Fibroblast of peridontal ligament (primary cell): ENCODE measurements around the gene PRPF18.
"Not testable (repeated sequence)": the region's sequence is repeated elsewhere in the genome, so short reads cannot be mapped to it uniquely, and the experiment has no call there.

Experiments used
- DNase-seq: peaks from one replicate; pipeline ENCODE4 v3.0.0-alpha.2; 2010; ENCODE audit errors: extremely low read depth

Gene PRPF18, protein sequence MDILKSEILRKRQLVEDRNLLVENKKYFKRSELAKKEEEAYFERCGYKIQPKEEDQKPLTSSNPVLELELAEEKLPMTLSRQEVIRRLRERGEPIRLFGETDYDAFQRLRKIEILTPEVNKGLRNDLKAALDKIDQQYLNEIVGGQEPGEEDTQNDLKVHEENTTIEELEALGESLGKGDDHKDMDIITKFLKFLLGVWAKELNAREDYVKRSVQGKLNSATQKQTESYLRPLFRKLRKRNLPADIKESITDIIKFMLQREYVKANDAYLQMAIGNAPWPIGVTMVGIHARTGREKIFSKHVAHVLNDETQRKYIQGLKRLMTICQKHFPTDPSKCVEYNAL

GRCh38 chr10:13586676-13587355 lies at the start of gene PRPF18:
Gene PRPF18 (plus strand): TSS chr10:13586965. CDS start chr10:13587087, 122 bp downstream.
- DNase-seq: peak; percentile 90

DNA sequence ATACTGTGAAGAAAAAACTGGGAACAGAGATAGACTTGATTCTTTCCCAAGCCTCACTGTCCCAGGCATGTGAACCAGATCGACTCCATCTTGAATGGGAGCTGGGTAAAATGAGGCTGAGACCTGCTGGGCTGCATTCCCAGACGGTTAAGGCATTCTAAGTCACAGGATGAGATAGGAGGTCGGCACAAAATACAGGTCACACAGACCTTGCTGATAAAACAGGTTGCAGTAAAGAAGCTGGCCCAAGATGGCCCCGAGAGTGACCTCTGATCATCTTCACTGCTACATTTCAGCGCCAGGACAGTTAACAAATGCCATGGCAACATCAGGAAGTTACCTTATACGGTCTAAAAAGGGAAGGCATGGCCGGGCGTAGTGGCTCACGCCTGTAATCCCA lies 48.8 kb upstream of the PRPF18 start:
- not testable (repeated sequence) for DNase-seq

GRCh38 chr10:13542533-13542932 lies 44.2 kb upstream of the PRPF18 start:
- no peak for DNase-seq

DNA sequence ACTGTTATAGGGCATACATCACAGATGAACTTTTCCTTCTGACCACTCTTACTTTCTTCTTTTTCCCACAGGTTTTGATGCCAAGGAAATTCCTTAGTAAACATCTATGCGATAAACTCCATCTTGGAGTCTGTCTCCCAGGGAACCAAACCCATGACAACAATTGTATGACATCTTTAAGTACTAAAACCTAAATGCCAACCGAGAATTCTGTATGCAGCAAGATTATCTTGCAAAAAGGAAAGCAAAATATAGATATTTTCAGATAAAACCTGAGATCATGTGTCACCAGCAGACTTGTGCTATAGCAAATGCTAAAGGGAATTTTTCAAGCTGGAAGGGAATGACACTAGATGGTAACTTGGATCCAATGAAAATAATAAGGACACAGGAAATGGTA lies 36.0 kb upstream of the PRPF18 start:
- no peak for DNase-seq

DNA sequence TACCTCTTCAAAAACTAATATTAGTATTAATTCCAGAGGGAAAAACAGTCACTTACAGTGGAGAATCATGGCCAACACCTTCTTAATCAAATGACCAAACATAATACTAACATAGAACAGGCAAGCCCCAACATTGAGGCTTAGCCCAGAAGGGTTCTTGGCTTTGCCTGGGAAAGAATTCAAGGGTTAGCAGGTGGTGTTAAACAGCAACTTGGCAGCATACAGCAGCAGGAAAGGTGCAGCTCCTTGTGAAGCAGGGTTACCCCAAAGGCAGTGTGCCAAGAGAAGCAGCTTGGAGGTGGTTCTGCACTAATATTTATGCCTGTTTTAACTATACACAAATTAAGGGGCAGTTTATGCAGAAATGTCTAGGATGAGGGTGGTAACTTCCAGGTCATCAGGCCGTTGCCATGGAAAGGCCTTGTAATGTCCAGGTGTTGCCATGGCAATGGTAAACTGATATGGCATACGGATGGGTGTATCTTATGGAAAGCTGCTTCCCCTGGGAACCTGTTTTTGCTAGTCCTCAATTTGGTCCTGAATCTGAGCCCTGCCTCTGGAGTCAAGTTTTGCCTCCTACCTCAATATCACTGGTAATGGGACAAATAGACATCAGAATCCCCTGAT lies 30.8 kb upstream of the PRPF18 start:
- DNase-seq: no peak

DNA sequence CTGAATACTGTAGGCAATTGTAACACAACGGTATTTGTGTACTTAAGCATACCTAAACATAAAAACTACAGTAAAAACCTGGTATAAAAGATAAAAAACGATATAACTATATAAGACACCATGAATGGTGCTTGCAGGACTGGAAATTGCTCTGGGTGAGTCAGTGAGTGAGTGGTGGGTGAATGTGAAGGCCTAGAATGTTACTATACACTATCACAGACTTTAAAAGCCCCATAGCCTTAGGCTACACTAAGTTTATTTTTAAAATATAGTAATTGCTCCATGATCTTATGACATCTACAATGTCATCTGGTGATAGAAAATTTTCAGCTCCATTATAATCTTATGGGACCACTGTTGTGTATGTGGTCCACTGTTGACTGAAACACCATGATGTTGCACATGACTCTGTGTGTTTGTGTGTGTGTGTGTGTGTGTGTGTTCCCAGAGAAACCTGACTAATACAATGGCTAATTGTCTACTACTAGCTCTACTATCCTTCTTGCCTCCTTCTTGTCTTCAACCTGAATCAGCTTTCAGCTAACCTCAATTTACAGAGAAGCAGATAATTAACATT lies 27.6 kb upstream of the PRPF18 start:
- no peak for DNase-seq

DNA sequence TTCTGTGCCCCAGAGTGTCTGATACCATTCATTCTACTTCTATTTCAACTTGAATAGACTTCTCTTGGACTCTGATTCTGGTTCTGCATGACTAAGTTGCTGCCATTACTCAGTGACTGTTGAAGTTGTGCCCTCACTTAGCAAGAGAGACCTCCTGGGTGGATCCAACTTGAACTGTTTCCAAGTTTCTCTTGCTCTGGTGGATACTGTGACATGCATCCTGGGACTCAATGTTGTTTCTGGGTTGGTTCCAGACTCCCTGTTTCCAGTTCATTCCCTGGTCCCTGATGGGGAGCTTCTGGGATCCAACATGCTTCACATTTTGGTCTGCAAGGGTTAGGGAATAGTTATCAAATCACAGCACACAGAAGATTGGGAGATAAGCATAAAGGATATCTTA lies 26.2 kb upstream of the PRPF18 start:
- peak; percentile 53 for DNase-seq

DNA sequence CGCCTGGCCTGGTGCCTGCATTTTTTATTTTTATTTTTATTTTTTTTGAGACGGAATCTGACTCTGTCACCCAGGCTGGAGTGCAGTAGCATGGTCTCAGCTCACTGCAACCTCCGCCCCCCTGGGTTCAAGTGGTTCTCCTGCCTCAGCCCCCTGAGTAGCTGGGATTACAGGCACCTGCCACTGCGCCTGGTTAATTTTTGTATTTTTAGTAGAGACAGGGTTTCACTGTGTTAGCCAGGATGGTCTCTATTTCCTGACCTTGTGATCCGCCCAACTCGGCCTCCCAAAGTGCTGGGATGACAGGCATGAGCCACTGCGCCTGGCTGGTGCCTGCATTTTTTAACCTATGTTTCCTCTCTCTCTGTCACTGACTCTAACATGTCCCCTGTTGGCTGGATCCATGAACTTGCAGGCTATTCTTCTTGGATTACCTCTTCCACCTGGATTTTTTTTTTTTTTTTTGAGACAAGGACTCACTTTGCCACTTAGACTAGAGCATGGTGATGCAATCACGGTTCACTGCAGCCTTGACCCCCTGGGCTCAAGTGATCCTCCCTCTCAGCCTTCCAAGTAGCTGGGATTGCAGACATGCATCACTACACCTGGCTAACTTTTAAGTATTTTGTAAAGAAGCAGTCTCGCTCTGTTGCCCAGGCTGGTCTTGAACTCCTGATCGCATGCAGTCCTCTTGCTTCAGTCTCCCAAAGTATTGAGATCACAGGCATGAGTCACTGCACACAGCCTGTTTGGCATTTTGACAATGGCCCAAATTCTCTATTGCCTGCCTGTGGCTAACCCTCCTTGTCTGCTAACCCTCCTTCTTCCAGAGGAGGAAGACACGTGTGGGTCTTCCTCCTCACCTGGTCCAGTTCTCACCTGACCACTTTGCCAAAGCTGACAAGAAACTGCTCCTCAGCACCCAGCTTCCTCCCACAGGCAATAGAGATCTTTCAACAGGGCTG lies 23.0 kb upstream of the PRPF18 start:
- peak; percentile 8 for DNase-seq

DNA sequence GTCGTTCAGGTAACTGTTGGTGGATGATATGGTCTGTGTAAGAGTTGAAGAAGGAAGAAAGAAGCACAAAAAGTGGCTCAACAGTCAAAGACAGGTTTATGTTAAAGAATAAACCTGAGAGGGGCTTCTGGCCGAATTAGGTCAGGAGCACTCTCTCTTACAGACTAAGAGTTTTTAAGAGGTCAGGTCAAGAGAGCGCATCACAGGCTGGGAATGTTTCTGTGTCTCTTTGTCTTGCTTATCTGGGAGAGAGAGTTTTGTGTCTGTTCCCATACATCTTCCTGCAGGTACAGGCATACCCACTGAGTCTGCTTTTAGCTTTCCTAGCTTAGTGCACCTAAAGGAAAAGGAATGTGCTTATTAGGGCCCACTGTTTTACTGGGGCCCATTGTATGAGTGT lies 22.2 kb upstream of the PRPF18 start:
- no peak for DNase-seq

DNA sequence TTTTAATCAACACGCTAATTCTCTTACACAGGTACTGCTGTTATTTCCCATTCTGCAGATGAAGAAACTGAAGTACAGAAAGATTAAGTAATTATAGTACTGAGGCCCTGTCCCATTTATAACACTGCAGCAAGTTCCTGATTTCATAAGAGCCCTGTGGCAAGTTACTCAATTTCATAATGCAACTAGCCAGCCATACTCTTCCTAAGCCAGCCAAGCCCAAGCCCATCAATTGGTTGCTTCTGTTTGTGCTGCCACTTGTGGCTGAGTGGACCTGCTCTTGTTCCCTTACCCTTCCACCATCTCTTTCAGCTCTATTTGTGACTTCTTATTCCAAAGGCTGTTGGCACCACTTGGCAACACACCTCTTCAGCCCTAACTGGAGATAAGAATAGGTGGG lies 19.7 kb upstream of the PRPF18 start:
- peak; percentile 8 for DNase-seq

GRCh38 chr10:13571541-13571940 lies 15.2 kb upstream of the PRPF18 start:
- no peak for DNase-seq

- DNase-seq: no peak
Measured at GRCh38 chr10:13573960-13574359, 12.8 kb upstream of the PRPF18 start.

- DNase-seq: no peak
Measured at GRCh38 chr10:13585195-13585751, 1.5 kb upstream of the PRPF18 start.

GRCh38 chr10:13585943-13586342 lies 822 bp upstream of the PRPF18 start:
- no peak for DNase-seq

GRCh38 chr10:13587391-13587790 lies 626 bp downstream of the PRPF18 start:
- no peak for DNase-seq

DNA sequence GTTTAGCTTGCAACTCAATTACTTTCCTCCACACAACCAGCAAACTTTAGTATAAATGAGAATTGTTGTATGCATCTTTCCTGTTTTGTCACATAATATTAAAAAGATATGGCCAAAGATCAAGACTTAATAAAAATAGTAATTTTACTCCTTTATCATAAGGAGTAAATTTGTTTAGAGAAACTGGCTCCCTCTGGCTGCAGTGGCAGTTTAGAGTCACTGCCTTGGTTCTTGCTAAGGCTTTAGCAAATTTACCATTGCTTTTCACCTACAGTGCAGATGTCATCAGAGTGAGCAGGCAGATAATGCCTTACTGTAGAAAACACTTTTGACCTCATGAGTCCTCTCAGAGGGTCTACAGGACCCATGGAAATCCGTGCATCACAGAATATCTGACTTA lies 2.6 kb downstream of the PRPF18 start:
- no peak for DNase-seq

GRCh38 chr10:13590886-13591285 lies 4.1 kb downstream of the PRPF18 start:
- no peak for DNase-seq

DNA sequence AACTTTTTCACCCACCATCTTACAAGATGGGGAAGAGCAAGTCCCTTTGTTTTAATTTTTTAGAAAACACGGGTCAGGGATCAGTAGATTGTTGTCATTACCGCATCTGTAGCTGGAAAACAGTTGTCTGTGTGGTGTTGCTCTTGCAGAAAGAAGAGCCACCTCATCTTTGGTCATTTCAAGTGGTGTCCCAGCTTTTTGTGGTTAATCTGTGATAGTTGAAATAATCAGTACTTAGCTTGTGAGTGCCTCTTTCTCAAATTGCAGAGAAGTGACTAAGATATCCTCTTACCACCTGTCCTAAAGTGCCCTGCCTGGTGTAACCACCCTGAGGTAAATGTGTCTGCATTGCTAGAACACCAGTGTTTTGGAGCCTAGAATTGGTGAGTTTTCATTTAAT lies 5.5 kb downstream of the PRPF18 start:
- no peak for DNase-seq

DNA sequence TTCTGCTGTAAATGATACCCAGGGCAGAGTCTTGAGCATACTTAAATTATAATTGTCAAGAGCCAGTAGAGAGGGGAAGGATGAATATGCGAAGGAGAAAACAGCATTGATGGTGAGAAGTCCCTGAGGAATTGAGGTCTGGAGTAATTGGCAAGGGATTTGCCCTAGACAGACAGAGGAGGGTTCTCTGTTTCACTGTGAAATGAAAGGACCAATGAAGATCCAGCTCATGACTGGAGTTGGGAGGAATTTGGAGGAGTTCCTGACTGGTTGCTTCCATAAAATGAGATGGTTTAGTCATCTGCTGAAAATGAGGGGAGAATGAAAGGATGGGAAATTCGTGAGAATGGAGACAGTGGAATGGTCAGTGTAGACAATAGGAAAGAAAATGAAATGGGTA lies 6.8 kb downstream of the PRPF18 start:
- DNase-seq: peak; percentile 78

DNA sequence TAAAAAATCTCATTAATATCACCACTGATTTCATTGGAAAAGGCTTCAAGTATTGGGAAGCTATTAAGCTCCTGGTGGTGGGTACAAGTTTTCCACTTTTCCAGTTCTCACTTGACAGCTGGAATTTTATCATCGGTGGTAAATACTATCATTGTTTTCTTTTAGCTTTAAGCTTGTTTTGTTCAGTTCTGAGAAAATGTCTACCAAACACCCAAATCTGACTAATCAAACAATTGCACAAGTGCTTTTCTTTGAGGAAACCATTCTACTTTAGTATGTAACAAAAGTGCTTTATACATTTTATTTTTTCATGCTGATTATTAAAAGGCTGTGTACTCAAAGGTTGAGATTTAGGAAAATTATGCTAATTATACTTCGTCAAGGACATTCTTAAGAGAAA lies 7.9 kb downstream of the PRPF18 start:
- DNase-seq: no peak

DNA sequence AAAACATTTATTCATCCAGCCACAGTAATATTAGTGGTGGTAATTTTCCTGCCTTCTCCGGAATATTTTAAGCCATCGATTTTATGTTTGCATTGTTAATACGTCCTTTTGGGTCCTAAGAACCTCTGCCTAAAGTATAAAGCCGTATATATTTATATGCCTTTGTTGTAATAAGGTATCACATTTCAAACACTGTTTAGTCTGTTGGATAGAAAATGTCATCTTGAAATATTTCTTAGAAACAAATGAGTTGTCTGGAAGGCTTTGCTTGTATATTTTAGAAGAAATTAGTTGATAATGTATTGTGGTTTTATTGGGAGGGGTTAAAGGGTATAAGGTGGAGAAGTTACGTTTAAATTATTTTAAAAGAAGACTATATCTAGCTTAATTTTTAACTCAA lies 11.1 kb downstream of the PRPF18 start:
- DNase-seq: no peak
